Stimulated activated CD4-positive, alpha-beta T cell treated with anti-CD3 and anti-CD28 coated beads, Interleukin-12 subunit alpha, Interleukin-12 subunit beta, amount 100 ng/mL, for 24 hours (primary cell): ENCODE measurements around the gene MKLN1.
"Not testable (repeated sequence)": the region's sequence is repeated elsewhere in the genome, so short reads cannot be mapped to it uniquely, and the experiment has no call there.

Source experiments
- DNase-seq, 2 experiments: peaks; one replicate each; pipeline ENCODE4 v3.0.0-alpha.2; 2020; ENCODE audit warnings: low read depth in 2 of 2

Gene MKLN1

DNA sequence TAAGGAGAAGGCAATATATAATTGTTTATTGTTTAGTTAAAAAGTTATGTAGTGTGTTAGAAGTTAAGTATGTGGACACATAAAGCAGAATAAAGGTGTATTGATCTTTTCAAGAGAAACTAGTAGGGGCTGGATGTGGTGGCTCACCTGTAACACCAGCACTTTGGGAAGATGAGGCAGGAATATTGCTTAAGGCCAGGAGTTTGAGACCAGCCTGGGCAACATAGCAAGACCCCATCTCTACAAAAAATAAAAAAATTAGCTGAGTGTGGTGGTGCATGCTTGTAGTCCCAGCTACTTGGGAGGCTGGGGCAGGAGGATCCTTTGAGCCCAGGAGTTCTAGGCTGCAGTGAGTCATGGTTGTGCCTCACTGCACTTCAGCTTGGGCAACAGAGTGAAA, 135.0 kb downstream of the MKLN1 start:
- not testable (repeated sequence) for DNase-seq

GRCh38 chr7:131466735-131467365, 139.2 kb downstream of the MKLN1 start:
- no peak for DNase-seq

DNA sequence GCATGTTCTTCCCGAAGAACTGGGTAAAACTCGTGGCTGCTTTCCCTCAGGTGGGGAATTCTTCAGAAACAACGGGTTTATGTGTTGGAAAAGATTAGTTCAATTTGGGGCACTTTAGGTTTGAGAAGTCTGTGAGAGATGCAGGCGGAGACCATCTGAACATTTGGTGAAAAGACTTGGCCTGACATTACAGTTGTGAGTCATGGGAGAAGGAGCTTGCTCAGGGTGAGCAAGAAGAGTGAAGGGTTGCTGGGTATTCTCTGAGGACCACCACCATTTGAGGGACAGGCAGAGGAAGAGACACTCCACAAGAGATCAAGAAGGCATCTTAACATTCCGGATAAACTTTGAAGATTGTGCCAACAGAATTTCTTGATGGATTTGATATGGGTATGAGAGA, 140.1 kb downstream of the MKLN1 start:
- no peak for DNase-seq

GRCh38 chr7:131471250-131472004, 143.8 kb downstream of the MKLN1 start:
- DNase-seq = no peak

- DNase-seq = no peak
Measured at GRCh38 chr7:131476740-131477139, 149.1 kb downstream of the MKLN1 start.

DNA sequence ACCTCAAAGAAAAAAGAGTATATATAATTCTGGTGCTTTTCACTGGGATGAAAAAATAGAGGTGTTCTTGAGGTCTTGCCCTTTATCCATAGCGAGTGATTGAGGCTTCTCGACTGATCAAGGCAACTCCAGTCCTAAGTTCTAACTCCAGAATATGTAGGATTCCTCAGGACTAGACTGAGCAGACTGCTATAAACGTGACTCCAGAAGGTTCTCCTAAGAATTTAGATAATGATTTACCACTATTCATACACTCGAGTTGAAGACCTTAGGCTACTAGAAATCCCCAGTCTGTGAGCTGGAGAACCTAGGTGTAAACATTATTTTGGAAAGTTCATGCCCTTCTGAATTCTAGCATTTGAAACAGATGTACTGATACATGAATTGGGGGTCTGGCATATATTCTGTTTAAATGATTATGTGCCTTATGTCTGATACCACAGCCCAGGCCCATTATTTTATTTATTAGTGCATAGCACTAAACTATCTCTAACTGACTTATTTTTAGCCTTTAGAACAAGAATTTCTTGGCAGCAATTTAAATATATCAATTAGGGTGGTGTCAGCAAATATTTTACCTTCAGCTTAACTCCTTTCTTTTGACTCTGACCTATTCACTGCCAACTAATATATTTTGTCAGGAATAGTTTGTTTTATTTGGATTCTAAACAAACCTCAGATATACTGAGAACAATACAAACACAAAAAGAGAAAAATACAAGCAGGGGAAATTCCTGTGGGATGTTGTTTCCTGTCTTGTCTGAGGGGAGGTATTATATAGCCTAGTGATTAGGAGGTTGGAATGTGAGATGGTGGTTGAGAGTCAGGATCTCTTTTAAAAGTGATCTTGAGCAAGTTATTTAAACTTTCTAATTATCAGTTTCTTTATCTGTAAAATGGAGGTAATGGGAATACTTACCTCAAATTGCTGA, 153.0 kb downstream of the MKLN1 start:
- DNase-seq = no peak

GRCh38 chr7:131482800-131483199, 155.1 kb downstream of the MKLN1 start:
- DNase-seq = no peak

DNA sequence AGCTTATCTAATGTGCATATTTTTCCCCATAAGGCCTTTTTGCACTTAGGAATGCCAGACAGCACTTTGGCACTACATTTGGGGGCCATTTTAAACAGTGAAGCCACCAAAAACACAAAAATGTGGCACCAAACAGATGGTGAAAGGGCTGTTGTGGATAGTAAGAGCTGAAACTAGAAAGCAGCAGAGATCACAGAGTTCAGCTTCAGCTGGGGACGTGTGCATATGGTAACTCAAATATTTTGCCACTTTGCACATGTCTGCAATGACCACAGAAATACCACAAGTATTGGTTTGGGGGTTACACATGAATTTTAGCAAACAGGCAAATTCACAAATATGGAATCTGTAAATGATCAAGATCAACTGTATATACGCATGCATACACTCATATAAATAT, 155.9 kb downstream of the MKLN1 start:
- no peak for DNase-seq

DNA sequence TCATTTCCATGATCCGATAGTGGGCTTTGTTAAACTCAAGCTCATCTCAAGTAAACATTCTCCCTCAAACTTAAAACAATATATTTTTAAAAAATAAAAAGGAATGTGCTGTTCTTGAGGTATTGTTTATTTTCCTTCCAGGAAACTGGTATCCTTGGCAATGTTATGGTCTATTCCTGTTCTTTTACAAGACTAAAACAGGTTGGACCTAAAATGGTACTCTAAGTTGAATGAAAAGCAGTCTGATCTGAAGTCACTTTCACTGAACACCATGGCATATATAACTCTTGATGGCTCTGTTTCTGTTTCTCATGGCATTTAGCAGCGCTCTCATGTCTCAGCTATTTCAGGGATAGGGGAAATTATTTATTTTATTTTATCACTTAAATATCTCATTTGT, 158.7 kb downstream of the MKLN1 start:
- DNase-seq = no peak

- no peak for DNase-seq
Measured at GRCh38 chr7:131487217-131487616, 159.5 kb downstream of the MKLN1 start.

- DNase-seq = no peak
Measured at GRCh38 chr7:131488361-131488760, 160.7 kb downstream of the MKLN1 start.

- no peak for DNase-seq
Measured at GRCh38 chr7:131489196-131489595, 161.5 kb downstream of the MKLN1 start.

GRCh38 chr7:131489881-131490280, 162.2 kb downstream of the MKLN1 start:
- no peak for DNase-seq

DNA sequence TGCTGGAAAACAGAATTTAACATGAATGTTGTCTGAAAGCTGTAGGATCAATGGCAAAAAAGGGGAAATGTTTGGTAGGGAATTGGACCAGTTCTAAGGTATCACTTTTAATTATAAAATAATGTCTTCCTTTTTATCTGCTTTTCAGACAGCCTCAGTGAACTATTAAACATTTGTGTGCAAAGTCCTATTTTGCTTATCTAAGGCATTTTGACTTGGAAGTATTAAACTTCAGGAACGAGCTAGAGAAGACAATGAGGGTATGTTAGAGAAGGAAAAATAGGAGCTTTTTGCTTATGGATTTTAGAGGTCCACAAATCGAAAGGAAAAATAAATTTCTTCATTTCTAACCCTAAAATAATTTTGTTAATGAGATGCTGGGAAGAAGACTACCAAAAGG, 165.4 kb downstream of the MKLN1 start:
- no peak for DNase-seq

DNA sequence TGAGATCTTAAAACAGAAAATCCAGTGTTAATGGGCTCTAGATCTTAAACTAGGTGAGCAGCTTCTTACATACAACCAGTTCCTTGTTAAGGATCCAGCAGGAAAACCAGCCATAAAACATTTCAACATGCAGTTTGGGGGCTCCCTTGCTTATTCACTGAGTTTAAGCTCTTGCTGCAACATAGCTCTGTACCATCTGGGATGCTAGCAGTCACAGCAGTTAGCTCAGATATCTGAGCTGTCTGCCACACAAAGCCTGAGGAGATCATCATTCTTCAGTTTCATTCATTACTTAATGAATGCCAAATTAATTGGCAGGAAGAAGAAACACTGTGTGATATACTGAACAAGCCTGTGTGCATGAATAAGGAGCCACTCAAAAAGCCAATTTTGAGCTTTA, 165.9 kb downstream of the MKLN1 start:
- no peak for DNase-seq

DNA sequence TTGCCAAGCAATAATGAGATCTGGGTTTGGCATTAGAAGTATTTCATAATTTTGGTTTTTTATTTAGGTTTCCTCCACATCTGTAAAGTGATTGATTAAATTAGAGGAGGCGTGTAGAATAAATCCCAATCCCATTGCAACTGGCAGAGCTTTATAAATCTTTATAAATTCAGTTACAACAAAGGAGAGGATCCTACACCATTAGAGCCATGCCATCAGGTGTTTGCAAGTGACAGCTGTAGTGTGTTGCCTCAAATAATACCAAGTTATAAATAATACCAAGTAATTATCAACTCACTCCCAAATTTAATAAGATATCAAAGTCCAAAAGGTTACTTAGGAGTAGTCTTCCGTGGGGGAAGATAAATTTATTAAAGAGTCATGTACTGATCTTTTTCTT, 166.5 kb downstream of the MKLN1 start:
- no peak for DNase-seq

DNA sequence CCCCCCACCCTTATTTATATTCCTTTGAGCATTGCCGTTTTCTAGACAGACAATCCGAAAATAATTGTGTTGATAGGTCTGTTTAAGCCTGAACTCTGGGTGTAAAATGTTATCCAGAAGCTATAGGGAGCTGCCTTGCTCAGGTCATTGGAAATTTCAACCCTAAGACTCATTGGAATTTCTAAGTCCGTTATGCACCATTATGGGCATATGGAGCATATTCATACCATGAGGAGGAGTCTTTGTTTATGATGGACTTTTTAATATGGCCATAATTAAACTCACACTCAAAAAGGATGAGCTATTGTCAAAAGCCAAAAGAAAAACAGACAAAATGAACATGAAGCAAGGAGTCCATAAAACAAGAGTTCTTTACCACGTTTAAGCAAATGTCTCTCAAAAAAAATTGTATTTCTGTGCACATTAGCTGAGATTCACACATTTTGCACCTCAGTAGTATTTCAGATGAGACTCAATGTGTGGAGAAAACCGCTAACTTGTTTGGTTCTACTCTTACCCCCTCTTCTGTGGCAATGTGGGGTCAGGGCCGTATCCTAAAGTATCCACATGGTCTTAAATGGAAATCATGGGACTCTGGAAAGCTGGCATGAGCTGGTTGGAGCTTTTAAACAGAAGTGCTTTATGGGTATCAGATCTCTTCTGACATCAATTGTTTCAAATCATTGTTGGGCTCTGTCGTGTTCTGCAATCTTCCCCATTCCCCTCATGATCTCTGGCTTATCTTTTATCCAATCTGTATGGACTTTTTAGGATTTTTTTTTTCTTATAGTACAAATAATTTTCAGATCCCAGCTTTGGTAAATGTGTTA, 168.2 kb downstream of the MKLN1 start:
- no peak for DNase-seq

GRCh38 chr7:131497454-131497853, 169.8 kb downstream of the MKLN1 start:
- DNase-seq = no peak

DNA sequence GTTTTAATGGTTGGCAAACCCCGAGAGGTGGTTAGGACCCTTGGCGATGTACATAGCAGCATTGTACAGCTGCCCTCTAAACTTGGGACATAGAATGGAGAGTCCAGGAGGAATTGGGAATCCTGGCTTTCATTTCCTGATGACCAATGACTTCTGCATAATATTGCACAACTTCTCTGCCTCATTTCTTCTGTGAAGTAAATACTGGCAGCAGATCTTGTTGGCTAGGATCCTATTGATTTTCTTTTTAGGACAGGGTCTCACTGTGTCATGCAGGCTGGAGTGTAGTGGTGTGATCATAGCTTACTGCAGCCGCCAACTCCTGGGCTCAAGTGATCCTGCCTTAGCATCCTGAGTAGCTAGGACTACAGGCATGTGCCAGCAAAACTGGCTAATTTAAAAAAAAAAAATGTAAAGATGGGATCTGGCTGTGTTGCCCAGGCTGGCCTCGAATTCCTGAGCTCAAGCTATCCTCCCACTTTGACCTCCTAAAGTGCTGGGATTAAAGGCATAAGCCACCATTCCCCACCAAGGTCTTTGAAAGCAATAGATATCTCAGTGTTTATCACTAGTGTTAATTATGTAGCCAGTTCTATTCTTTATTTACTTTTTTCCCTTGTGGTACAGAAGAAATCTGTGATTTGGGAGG, 170.7 kb downstream of the MKLN1 start:
- DNase-seq = no peak

- no peak for DNase-seq
Measured at GRCh38 chr7:131499801-131500200, 172.1 kb downstream of the MKLN1 start.

GRCh38 chr7:131500357-131500756, 172.7 kb downstream of the MKLN1 start:
- no peak for DNase-seq
